Neural progenitor cell (in vitro differentiated cells): Measurements from ENCODE around the gene COX20. TPM values are rescaled to one million over a fixed set of nuclear protein-coding genes. Genes with fewer than 3 reads are reported as not detected.

ENCODE experiments used
- DNase-seq: peaks from one replicate; pipeline ENCODE4 v3.0.0-alpha.2; 2016; ENCODE audit warnings: low spot score
- H2AFZ ChIP-seq: fragments of 200-600 bp; sonication (generic); replicated peaks from 2 replicates; pipeline ENCODE4 v1.6.1; 2016; ENCODE audit warnings: antibody characterized with exemption
- H3F3A ChIP-seq: fragments of 200-600 bp; sonication (generic); 2 replicates; pipeline ENCODE4 v1.6.1; 2016; ENCODE audit warnings: antibody characterized with exemption, low read depth
- H3K27ac ChIP-seq: fragments of 200-600 bp; sonication (generic); 2 replicates; pipeline ENCODE4 v1.5.1; 2016; ENCODE audit warnings: mild to moderate bottlenecking
- H3K27me3 ChIP-seq: fragments of 200-600 bp; sonication (generic); 2 replicates; pipeline ENCODE4 v1.6.1; 2016; ENCODE audit warnings: mild to moderate bottlenecking, moderate library complexity
- H3K36me3 ChIP-seq: fragments of 200-600 bp; sonication (generic); 2 replicates; pipeline ENCODE4 v1.5.1; 2016
- H3K4me1 ChIP-seq: fragments of 200-600 bp; sonication (generic); 2 replicates; pipeline ENCODE4 v1.6.1; 2016; ENCODE audit warnings: mixed run types
- H3K4me2 ChIP-seq: fragments of 200-600 bp; sonication (generic); 2 replicates; pipeline ENCODE4 v1.6.1; 2016
- H3K4me3 ChIP-seq: fragments of 200-600 bp; sonication (generic); 2 replicates; pipeline ENCODE4 v1.5.1; 2016
- H3K79me2 ChIP-seq: fragments of 200-600 bp; sonication (generic); 2 replicates; pipeline ENCODE4 v1.6.1; 2016; ENCODE audit warnings: low read depth
- H3K9ac ChIP-seq: fragments of 200-600 bp; sonication (generic); 2 replicates; pipeline ENCODE4 v1.6.1; 2016
- H3K9me3 ChIP-seq: fragments of 200-600 bp; sonication (generic); 2 replicates; pipeline ENCODE4 v1.5.1; 2016; ENCODE audit warnings: low read depth
- H4K20me1 ChIP-seq: fragments of 200-600 bp; sonication (generic); 2 replicates; pipeline ENCODE4 v1.6.1; 2016; ENCODE audit warnings: low read depth
- H3K27ac Mint-ChIP-seq: 3 replicates; pipeline ENCODE4 v1.8.0; 2021; ENCODE audit warnings: mixed read lengths
- H3K27me3 Mint-ChIP-seq: 2 replicates; pipeline ENCODE4 v1.8.0; 2022; ENCODE audit warnings: low read depth, mild to moderate bottlenecking, inconsistent platforms, moderate library complexity, mixed read lengths; ENCODE audit not compliant: insufficient read depth
- H3K36me3 Mint-ChIP-seq: 3 replicates; pipeline ENCODE4 v1.8.0; 2021; ENCODE audit warnings: mixed read lengths
- H3K4me1 Mint-ChIP-seq: 3 replicates; pipeline ENCODE4 v1.8.0; 2021; ENCODE audit warnings: mixed read lengths
- H3K4me3 Mint-ChIP-seq: 3 replicates; pipeline ENCODE4 v1.8.0; 2021; ENCODE audit warnings: mild to moderate bottlenecking, moderate library complexity, mixed read lengths
- H3K9me3 Mint-ChIP-seq: 3 replicates; pipeline ENCODE4 v1.8.0; 2020; ENCODE audit warnings: mixed read lengths
- CTCF ChIP-seq: fragments of 200-600 bp; sonication (generic); IDR thresholded peaks from 2 replicates; pipeline ENCODE4 v1.5.1; 2017; ENCODE audit warnings: antibody characterized with exemption, mild to moderate bottlenecking
- EZH2 ChIP-seq: fragments of 200-600 bp; sonication (generic); IDR thresholded peaks from 2 replicates; pipeline ENCODE4 v1.6.1; 2017; ENCODE audit warnings: antibody characterized with exemption, mild to moderate bottlenecking, moderate library complexity
- EZH2phosphoT487 ChIP-seq: fragments of 200-600 bp; sonication (generic); IDR thresholded peaks from 2 replicates; pipeline ENCODE4 v1.6.1; 2017; ENCODE audit warnings: antibody characterized with exemption
- total RNA-seq: library from RNA; depleted of rRNA; stranded (reverse); fragments of >200 nt; gene quantifications from 2 replicates; pipeline ENCODE4 v1.2.3, GENCODE V29; 2015; ENCODE audit warnings: low replicate concordance

COX20 gene
- total RNA-seq, 1 donor from 2014 or later, result 81.6 TPM

GRCh38 chr1:244833734-244834542, 1.5 kb upstream of the COX20 start:
- H3K36me3 ChIP-seq, result no peaks in the 10 kb centered on the region
- H3K4me1 Mint-ChIP-seq, result peaks cover 30% of the 10 kb centered on the region

GRCh38 chr1:244834543-244835275, 749 bp upstream of the COX20 start:
- H3K4me3 Mint-ChIP-seq, result peak overlapping the region; percentile 92
- H3K9me3 ChIP-seq, result no peaks in the 10 kb centered on the region
- no peak for TF ChIP-seq EZH2phosphoT487
- peak; percentile 24 for TF ChIP-seq EZH2
- TF ChIP-seq CTCF, result no peak
- H3K27ac ChIP-seq, result peak overlapping the region; percentile 100
- H3K36me3 Mint-ChIP-seq, result peaks cover 18% of the 10 kb centered on the region
- DNase-seq, result no peak
- peaks cover 17% of the 10 kb centered on the region for H3K4me1 ChIP-seq
- peak overlapping the region; percentile 97 for H3K9ac ChIP-seq
- H3K36me3 ChIP-seq, result peaks cover 6% of the 10 kb centered on the region
- peak overlapping the region; percentile 90 for H2AFZ ChIP-seq
- peak overlapping the region; percentile 82 for H3K4me3 ChIP-seq
- peaks cover 30% of the 10 kb centered on the region for H3K4me1 Mint-ChIP-seq
- no peaks in the 10 kb centered on the region for H3K9me3 Mint-ChIP-seq
- H4K20me1 ChIP-seq, result peaks cover 22% of the 10 kb centered on the region
- H3K27ac Mint-ChIP-seq, result peak overlapping the region; percentile 99
- peak overlapping the region; percentile 85 for H3K4me2 ChIP-seq
- H3K27me3 ChIP-seq, result no peaks in the 10 kb centered on the region
- H3F3A ChIP-seq, result peaks cover 61% of the 10 kb centered on the region
- H3K27me3 Mint-ChIP-seq, result peaks cover 5% of the 10 kb centered on the region
- H3K79me2 ChIP-seq, result peaks cover 41% of the 10 kb centered on the region

More at GRCh38 chr1:244833734-244834542, 1.5 kb upstream of the COX20 start:
- Histone ChIP-seq H3K79me2 (peaks cover 34% of the 10 kb centered on the region), H2AFZ (peak overlapping the region; percentile 90), H3K9ac (peak overlapping the region; percentile 97), H4K20me1 (peaks cover 17% of the 10 kb centered on the region), H3K4me3 (peak overlapping the region; percentile 82), H3F3A (peaks cover 53% of the 10 kb centered on the region), H3K9me3 (no peaks in the 10 kb centered on the region), H3K4me2 (peak overlapping the region; percentile 85), H3K27me3 (no peaks in the 10 kb centered on the region), H3K4me1 (peaks cover 17% of the 10 kb centered on the region), H3K27ac (peak overlapping the region; percentile 100)
- peak overlapping the region; percentile 99 for H3K27ac Mint-ChIP-seq
- peak; percentile 65 for DNase-seq
- H3K9me3 Mint-ChIP-seq, result no peaks in the 10 kb centered on the region
- H3K4me3 Mint-ChIP-seq, result peak overlapping the region; percentile 92
- peaks cover 5% of the 10 kb centered on the region for H3K27me3 Mint-ChIP-seq
- no peak for TF ChIP-seq EZH2phosphoT487
- TF ChIP-seq CTCF, result peak; percentile 18
- TF ChIP-seq EZH2, result peak; percentile 25
- H3K36me3 Mint-ChIP-seq, result peaks cover 12% of the 10 kb centered on the region

GRCh38 chr1:244836135-244836521, 670 bp downstream of the COX20 start:
- DNase-seq, result peak; percentile 27
- H3K4me3 ChIP-seq, result peak overlapping the region; percentile 82
- H3K9me3 ChIP-seq, result no peaks in the 10 kb centered on the region
- Mint-ChIP-seq H3K4me3 (peak overlapping the region; percentile 92), H3K36me3 (peaks cover 27% of the 10 kb centered on the region), H3K9me3 (no peaks in the 10 kb centered on the region), H3K4me1 (peaks cover 33% of the 10 kb centered on the region), H3K27ac (peak overlapping the region; percentile 95), H3K27me3 (peaks cover 8% of the 10 kb centered on the region)
- no peak overlapping the region for H2AFZ ChIP-seq
- H3K4me1 ChIP-seq, result peaks cover 17% of the 10 kb centered on the region
- H3K27me3 ChIP-seq, result no peaks in the 10 kb centered on the region
- H3K36me3 ChIP-seq, result peaks cover 10% of the 10 kb centered on the region
- peak overlapping the region; percentile 85 for H3K4me2 ChIP-seq
- no peak for TF ChIP-seq EZH2
- TF ChIP-seq CTCF, result no peak
- no peak for TF ChIP-seq EZH2phosphoT487
- peaks cover 22% of the 10 kb centered on the region for H4K20me1 ChIP-seq
- peak overlapping the region; percentile 97 for H3K9ac ChIP-seq
- peaks cover 75% of the 10 kb centered on the region for H3F3A ChIP-seq
- H3K27ac ChIP-seq, result peak overlapping the region; percentile 100
- peaks cover 56% of the 10 kb centered on the region for H3K79me2 ChIP-seq
